Measurements from ENCODE around the gene C6. TPM values are rescaled to one million over a fixed set of nuclear protein-coding genes. Genes with fewer than 3 reads are reported as not detected.
"Not testable (repeated sequence)": the region's sequence is repeated elsewhere in the genome, so short reads cannot be mapped to it uniquely, and the experiment has no call there.

Gene C6
- total RNA-seq, 1 donor from 2014 or later = not detected

DNA sequence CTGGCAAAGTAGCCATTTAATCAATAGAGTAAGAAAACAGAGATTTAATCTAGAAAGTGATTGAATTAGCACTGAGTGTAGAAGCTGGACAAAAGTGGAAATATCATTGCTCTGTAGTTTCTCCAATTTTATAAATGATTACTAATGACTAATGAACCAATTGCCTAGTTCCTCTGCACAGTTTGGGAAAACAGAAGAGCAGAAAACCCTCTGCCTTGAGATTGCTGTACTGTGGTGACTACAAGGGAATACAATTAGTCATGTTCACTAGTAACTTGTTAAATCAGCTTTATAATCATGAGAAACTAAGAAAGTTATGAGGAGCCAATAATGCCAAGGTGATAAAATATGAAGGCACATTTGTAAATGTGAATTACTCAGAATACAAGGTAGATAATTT is 21.1 kb upstream of the C6 start:
- DNase-seq (ENCODE audit: low spot score) = no peak
- Mint-ChIP-seq H3K4me3 (ENCODE audit: unreplicated experiment) (no peak overlapping the region), H3K27me3 (ENCODE audit: low read depth) (no peaks in the 10 kb centered on the region), H3K9me3 (ENCODE audit: low read depth) (peaks cover 26% of the 10 kb centered on the region), H3K27ac (ENCODE audit: unreplicated experiment) (no peak overlapping the region), H3K36me3 (ENCODE audit: low read depth) (no peaks in the 10 kb centered on the region), H3K4me1 (ENCODE audit: low read depth) (no peaks in the 10 kb centered on the region)
- TF ChIP-seq, protein P1, sequence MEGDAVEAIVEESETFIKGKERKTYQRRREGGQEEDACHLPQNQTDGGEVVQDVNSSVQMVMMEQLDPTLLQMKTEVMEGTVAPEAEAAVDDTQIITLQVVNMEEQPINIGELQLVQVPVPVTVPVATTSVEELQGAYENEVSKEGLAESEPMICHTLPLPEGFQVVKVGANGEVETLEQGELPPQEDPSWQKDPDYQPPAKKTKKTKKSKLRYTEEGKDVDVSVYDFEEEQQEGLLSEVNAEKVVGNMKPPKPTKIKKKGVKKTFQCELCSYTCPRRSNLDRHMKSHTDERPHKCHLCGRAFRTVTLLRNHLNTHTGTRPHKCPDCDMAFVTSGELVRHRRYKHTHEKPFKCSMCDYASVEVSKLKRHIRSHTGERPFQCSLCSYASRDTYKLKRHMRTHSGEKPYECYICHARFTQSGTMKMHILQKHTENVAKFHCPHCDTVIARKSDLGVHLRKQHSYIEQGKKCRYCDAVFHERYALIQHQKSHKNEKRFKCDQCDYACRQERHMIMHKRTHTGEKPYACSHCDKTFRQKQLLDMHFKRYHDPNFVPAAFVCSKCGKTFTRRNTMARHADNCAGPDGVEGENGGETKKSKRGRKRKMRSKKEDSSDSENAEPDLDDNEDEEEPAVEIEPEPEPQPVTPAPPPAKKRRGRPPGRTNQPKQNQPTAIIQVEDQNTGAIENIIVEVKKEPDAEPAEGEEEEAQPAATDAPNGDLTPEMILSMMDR (IDR thresholded peaks at IDR 0.05) = no peak

GRCh38 chr5:41232797-41233196 is 19.5 kb upstream of the C6 start:
- no peak overlapping the region for H3K27ac Mint-ChIP-seq (ENCODE audit: unreplicated experiment)
- no peaks in the 10 kb centered on the region for H3K27me3 Mint-ChIP-seq (ENCODE audit: low read depth)
- TF ChIP-seq, protein P1 (IDR thresholded peaks at IDR 0.05) = no peak
- DNase-seq (ENCODE audit: low spot score) = no peak
- H3K4me3 Mint-ChIP-seq (ENCODE audit: unreplicated experiment) = no peak overlapping the region
- H3K4me1 Mint-ChIP-seq (ENCODE audit: low read depth) = no peaks in the 10 kb centered on the region
- peaks cover 33% of the 10 kb centered on the region for H3K9me3 Mint-ChIP-seq (ENCODE audit: low read depth)
- H3K36me3 Mint-ChIP-seq (ENCODE audit: low read depth) = peaks cover 1% of the 10 kb centered on the region

DNA sequence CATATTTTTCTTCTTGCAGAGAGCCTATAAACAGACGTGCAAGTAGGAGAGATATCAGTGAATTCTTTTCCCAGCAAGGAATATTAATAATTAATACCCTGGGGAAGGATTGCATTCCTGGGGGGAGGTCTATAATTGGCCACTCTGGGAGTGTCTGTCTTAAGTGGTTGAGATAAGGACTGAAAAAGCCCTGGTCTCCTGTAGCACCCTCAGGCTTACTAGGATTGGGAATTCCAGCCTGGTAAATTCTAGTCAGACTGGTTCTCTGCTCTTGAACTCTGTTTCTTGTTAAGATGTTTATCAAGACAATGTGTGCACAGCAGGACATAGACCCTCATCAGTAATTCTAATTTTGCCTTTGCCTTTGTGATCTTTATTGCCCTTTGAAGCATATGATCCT is 16.9 kb upstream of the C6 start:
- H3K4me1 Mint-ChIP-seq (ENCODE audit: low read depth); H3K4me3 Mint-ChIP-seq (ENCODE audit: unreplicated experiment); H3K36me3 Mint-ChIP-seq (ENCODE audit: low read depth); H3K27ac Mint-ChIP-seq (ENCODE audit: unreplicated experiment); DNase-seq (ENCODE audit: low spot score); H3K27me3 Mint-ChIP-seq (ENCODE audit: low read depth): not testable (repeated sequence)
- H3K9me3 Mint-ChIP-seq (ENCODE audit: low read depth) = peaks cover 45% of the 10 kb centered on the region

DNA sequence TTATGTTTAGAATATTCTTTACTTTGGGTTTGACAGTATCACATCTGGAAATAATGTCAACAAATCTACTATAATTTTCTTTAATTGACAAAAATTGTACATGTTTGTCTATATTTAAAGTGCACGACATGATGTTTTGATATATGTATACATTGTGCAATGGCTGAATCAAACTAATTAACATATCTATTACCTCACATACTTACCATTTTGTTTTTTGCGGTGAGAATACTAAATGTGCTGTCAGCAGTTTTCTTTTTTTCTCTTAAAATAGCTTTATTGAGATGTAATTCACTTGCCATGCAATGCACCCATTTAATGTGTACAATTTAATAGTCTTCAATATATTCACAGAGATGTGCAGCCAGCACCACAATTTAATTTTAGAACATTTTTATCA is 10.6 kb upstream of the C6 start:
- Mint-ChIP-seq H3K36me3 (ENCODE audit: low read depth) (no peaks in the 10 kb centered on the region), H3K27ac (ENCODE audit: unreplicated experiment) (no peak overlapping the region)
- TF ChIP-seq, protein P1 (IDR thresholded peaks at IDR 0.05) = no peak

GRCh38 chr5:41219658-41220269 is 6.4 kb upstream of the C6 start:
- Mint-ChIP-seq H3K27ac (ENCODE audit: unreplicated experiment) (no peak overlapping the region), H3K9me3 (ENCODE audit: low read depth) (no peaks in the 10 kb centered on the region), H3K4me3 (ENCODE audit: unreplicated experiment) (no peak overlapping the region), H3K27me3 (ENCODE audit: low read depth) (peaks cover 5% of the 10 kb centered on the region), H3K36me3 (ENCODE audit: low read depth) (no peaks in the 10 kb centered on the region), H3K4me1 (ENCODE audit: low read depth) (no peaks in the 10 kb centered on the region)
- no peak for DNase-seq (ENCODE audit: low spot score)
- TF ChIP-seq, protein P1 (IDR thresholded peaks at IDR 0.05) = no peak

More for the DNA sequence above, 10.6 kb upstream of the C6 start:
- Mint-ChIP-seq H3K4me3 (ENCODE audit: unreplicated experiment) (no peak overlapping the region), H3K27me3 (ENCODE audit: low read depth) (no peaks in the 10 kb centered on the region), H3K9me3 (ENCODE audit: low read depth) (peaks cover 19% of the 10 kb centered on the region), H3K4me1 (ENCODE audit: low read depth) (no peaks in the 10 kb centered on the region)
- no peak for DNase-seq (ENCODE audit: low spot score)
